ENCODE measurements around the gene COL4A5. TPM values are rescaled to one million over a fixed set of nuclear protein-coding genes. Genes with fewer than 3 reads are reported as not detected.

The COL4A5 gene
- total RNA-seq, 4 donors from 2014 or later: 43.2 to 338 (median 127) TPM

GRCh38 chrX:108447303-108447702 lies 7.7 kb downstream of the COL4A5 start:
- H3K27ac ChIP-seq: no peak overlapping the region
- DNase-seq: no peak
- no peaks in the 10 kb centered on the region for H3K36me3 ChIP-seq
- intact Hi-C loops (cut with DNase I; ENCODE audit: low total_unique reads): no loop called here
- H3K9me3 ChIP-seq: no peaks in the 10 kb centered on the region
- H3K4me1 ChIP-seq: no peaks in the 10 kb centered on the region
- TF ChIP-seq POLR2A (IDR thresholded peaks at IDR 0.05): no peak
- TF ChIP-seq CTCF (IDR thresholded peaks at IDR 0.05): no peak
- no peaks in the 10 kb centered on the region for H3K27me3 ChIP-seq
- no peak overlapping the region for H3K4me3 ChIP-seq

- TF ChIP-seq POLR2A (IDR thresholded peaks at IDR 0.05) (no peak), CTCF (IDR thresholded peaks at IDR 0.05) (no peak)
- H3K36me3 ChIP-seq: no peaks in the 10 kb centered on the region
- no peak overlapping the region for H3K4me3 ChIP-seq
- DNase-seq: no peak
- no peaks in the 10 kb centered on the region for H3K27me3 ChIP-seq
- no peaks in the 10 kb centered on the region for H3K4me1 ChIP-seq
- no peaks in the 10 kb centered on the region for H3K9me3 ChIP-seq
- no peak overlapping the region for H3K27ac ChIP-seq
- intact Hi-C loops (cut with DNase I; ENCODE audit: low total_unique reads): no loop called here
Observed at GRCh38 chrX:108453841-108454240, 14.2 kb downstream of the COL4A5 start.

DNA sequence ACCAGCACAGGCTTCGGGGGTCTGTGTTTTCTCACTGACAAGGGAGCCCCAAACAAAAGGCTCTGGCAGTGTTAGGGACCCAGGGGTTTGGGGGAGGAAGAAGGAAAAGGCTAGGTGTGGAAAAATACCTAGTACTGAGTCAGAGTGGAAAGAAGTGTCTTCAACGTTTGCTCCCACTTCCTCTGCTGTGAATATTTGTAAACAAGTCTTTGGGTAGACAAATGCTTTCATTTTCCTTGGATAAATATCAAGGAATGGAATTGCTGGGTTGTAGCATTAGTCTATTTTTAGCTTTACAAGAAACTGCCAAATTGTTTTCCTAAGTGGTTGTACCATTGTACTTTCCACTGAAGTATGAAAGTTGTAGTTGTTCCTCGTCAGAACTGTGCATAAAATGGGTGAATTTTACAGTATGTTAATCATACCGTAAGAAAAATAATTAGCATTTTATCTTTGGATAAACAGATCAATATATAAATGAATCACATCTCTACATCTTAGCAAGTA lies 17.4 kb downstream of the COL4A5 start:
- Histone ChIP-seq H3K36me3 (no peaks in the 10 kb centered on the region), H3K4me3 (no peak overlapping the region), H3K27ac (no peak overlapping the region), H3K27me3 (no peaks in the 10 kb centered on the region), H3K4me1 (no peaks in the 10 kb centered on the region), H3K9me3 (no peaks in the 10 kb centered on the region)
- no peak for DNase-seq
- intact Hi-C loops (cut with DNase I; ENCODE audit: low total_unique reads): no loop called here
- no peak for TF ChIP-seq POLR2A (IDR thresholded peaks at IDR 0.05)
- no peak for TF ChIP-seq CTCF (IDR thresholded peaks at IDR 0.05)

GRCh38 chrX:108464604-108465003 lies 25.0 kb downstream of the COL4A5 start:
- Histone ChIP-seq H3K27ac (no peak overlapping the region), H3K9me3 (no peaks in the 10 kb centered on the region), H3K4me1 (no peaks in the 10 kb centered on the region), H3K36me3 (peaks cover 0 to 4% of the 10 kb centered on the region in 2 donors), H3K4me3 (no peak overlapping the region), H3K27me3 (no peaks in the 10 kb centered on the region)
- DNase-seq: no peak
- no peak for TF ChIP-seq POLR2A (IDR thresholded peaks at IDR 0.05)
- TF ChIP-seq CTCF (IDR thresholded peaks at IDR 0.05): no peak
- intact Hi-C loops (cut with DNase I; ENCODE audit: low total_unique reads): no loop called here

- Histone ChIP-seq H3K4me3 (no peak overlapping the region), H3K36me3 (peaks cover 0 to 4% of the 10 kb centered on the region in 2 donors), H3K27ac (no peak overlapping the region), H3K4me1 (no peaks in the 10 kb centered on the region), H3K27me3 (no peaks in the 10 kb centered on the region), H3K9me3 (no peaks in the 10 kb centered on the region)
- intact Hi-C loops (cut with DNase I; ENCODE audit: low total_unique reads): no loop called here
- TF ChIP-seq CTCF (IDR thresholded peaks at IDR 0.05) (no peak), POLR2A (IDR thresholded peaks at IDR 0.05) (no peak)
- no peak for DNase-seq
Observed at GRCh38 chrX:108468486-108468885, 28.8 kb downstream of the COL4A5 start.
